H9 (cell line): ENCODE results near the gene ZNF212. TPM values are rescaled to one million over a fixed set of nuclear protein-coding genes. Genes with fewer than 3 reads are reported as not detected.
A peak's percentile ranks its signal among the peaks of the same experiment; 100 is the strongest.

ENCODE experiments used
- DNase-seq: peaks from one replicate; pipeline ENCODE4 v3.0.0-alpha.2; 2017
- H2AFZ ChIP-seq: one replicate; pipeline ENCODE4 v1.6.1; 2013; ENCODE audit warnings: mild to moderate bottlenecking, low read length, control low read depth, moderate library complexity
- H2AK5ac ChIP-seq: 2 replicates; pipeline ENCODE4 v1.6.1; 2013; ENCODE audit warnings: low read length, control low read depth, mixed read lengths; ENCODE audit not compliant: insufficient read length
- H2BK120ac ChIP-seq: one replicate; pipeline ENCODE4 v1.6.1; 2013; ENCODE audit warnings: low read depth, mild to moderate bottlenecking, low read length, control low read depth, inconsistent platforms; ENCODE audit not compliant: poor library complexity, severe bottlenecking
- H2BK12ac ChIP-seq: 2 replicates; pipeline ENCODE4 v1.6.1; 2013; ENCODE audit warnings: low read length, control low read depth, mixed read lengths, low read depth; ENCODE audit not compliant: insufficient read length
- H2BK15ac ChIP-seq: 2 replicates; pipeline ENCODE4 v1.6.1; 2013; ENCODE audit warnings: low read depth, low read length, control low read depth
- H2BK20ac ChIP-seq: one replicate; pipeline ENCODE4 v1.6.1; 2013; ENCODE audit warnings: low read depth, mild to moderate bottlenecking, low read length, control low read depth, inconsistent platforms; ENCODE audit not compliant: poor library complexity, severe bottlenecking
- H2BK5ac ChIP-seq: 2 replicates; pipeline ENCODE4 v1.6.1; 2013; ENCODE audit warnings: low read length, control low read depth, mixed read lengths; ENCODE audit not compliant: insufficient read length
- H3K14ac ChIP-seq: 2 replicates; pipeline ENCODE4 v1.6.1; 2013; ENCODE audit warnings: low read length, control low read depth; ENCODE audit not compliant: insufficient read depth
- H3K18ac ChIP-seq: 2 replicates; pipeline ENCODE4 v1.6.1; 2013; ENCODE audit warnings: low read depth, mild to moderate bottlenecking, mixed read lengths, low read length, control low read depth; ENCODE audit not compliant: insufficient read length
- H3K23ac ChIP-seq: 2 replicates; pipeline ENCODE4 v1.6.1; 2013; ENCODE audit warnings: low read length, control low read depth, mixed read lengths, low read depth; ENCODE audit not compliant: insufficient read length
- H3K23me2 ChIP-seq: 2 replicates; pipeline ENCODE4 v1.6.1; 2013; ENCODE audit warnings: low read depth, mild to moderate bottlenecking, mixed read lengths, low read length, control low read depth; ENCODE audit not compliant: insufficient read length, poor library complexity, severe bottlenecking
- H3K27ac ChIP-seq: 2 replicates; pipeline ENCODE4 v1.5.1; 2013; ENCODE audit warnings: low read length, control low read depth, mixed read lengths, low read depth; ENCODE audit not compliant: insufficient read length
- H3K27me3 ChIP-seq: 2 replicates; pipeline ENCODE4 v1.6.1; 2013; ENCODE audit warnings: low read length, control low read depth, inconsistent platforms; ENCODE audit not compliant: insufficient read depth
- H3K4ac ChIP-seq: 2 replicates; pipeline ENCODE4 v1.6.1; 2013; ENCODE audit warnings: low read depth, mild to moderate bottlenecking, control low read depth, inconsistent platforms, low read length, moderate library complexity
- H3K4me1 ChIP-seq: 2 replicates; pipeline ENCODE4 v1.6.1; 2013; ENCODE audit warnings: low read length, control low read depth, inconsistent platforms; ENCODE audit not compliant: insufficient read depth
- H3K4me2 ChIP-seq: 2 replicates; pipeline ENCODE4 v1.6.1; 2013; ENCODE audit warnings: low read length, control low read depth, mixed read lengths; ENCODE audit not compliant: insufficient read length, insufficient read depth
- H3K56ac ChIP-seq: 2 replicates; pipeline ENCODE4 v1.6.1; 2013; ENCODE audit warnings: low read depth, mild to moderate bottlenecking, mixed read lengths, low read length, control low read depth; ENCODE audit not compliant: insufficient read length
- H3K79me1 ChIP-seq: 2 replicates; pipeline ENCODE4 v1.6.1; 2013; ENCODE audit warnings: low read depth, mild to moderate bottlenecking, moderate library complexity, low read length, control low read depth, inconsistent platforms; ENCODE audit not compliant: insufficient read depth, poor library complexity, severe bottlenecking
- H3K79me2 ChIP-seq: 2 replicates; pipeline ENCODE4 v1.6.1; 2013; ENCODE audit warnings: low read length, control low read depth, inconsistent platforms; ENCODE audit not compliant: insufficient read depth
- H3K9ac ChIP-seq: 2 replicates; pipeline ENCODE4 v1.6.1; 2013; ENCODE audit warnings: low read length, control low read depth, mixed read lengths; ENCODE audit not compliant: insufficient read length; ENCODE audit errors: extremely low read depth
- H3K9me3 ChIP-seq: one replicate; pipeline ENCODE4 v1.6.1; 2013; ENCODE audit warnings: low read depth, low read length, inconsistent platforms; ENCODE audit not compliant: control insufficient read depth
- H3T11ph ChIP-seq: one replicate; pipeline ENCODE4 v1.6.1; 2013; ENCODE audit warnings: mild to moderate bottlenecking, low read length, control low read depth, inconsistent platforms
- H4K20me1 ChIP-seq: one replicate; pipeline ENCODE4 v1.6.1; 2013; ENCODE audit not compliant: control insufficient read depth, insufficient read length, insufficient read depth
- H4K5ac ChIP-seq: 2 replicates; pipeline ENCODE4 v1.6.1; 2013; ENCODE audit warnings: low read depth, mild to moderate bottlenecking, mixed read lengths, low read length, control low read depth; ENCODE audit not compliant: insufficient read length
- H4K8ac ChIP-seq: replicated peaks from 2 replicates; pipeline ENCODE4 v1.6.1; 2013; ENCODE audit warnings: low read length, control low read depth, mixed read lengths, low read depth; ENCODE audit not compliant: insufficient read length
- H4K91ac ChIP-seq: 2 replicates; pipeline ENCODE4 v1.6.1; 2013; ENCODE audit warnings: low read depth, mild to moderate bottlenecking, moderate library complexity, mixed read lengths, low read length, control low read depth; ENCODE audit not compliant: insufficient read length
- H3K27ac Mint-ChIP-seq, 3 experiments: 2 replicates in 2 of 3; 3 replicates in 1 of 3; pipeline ENCODE4 v1.8.0; 2020 to 2021; ENCODE audit warnings: mixed read lengths in 3 of 3, mild to moderate bottlenecking in 1 of 3, moderate library complexity in 1 of 3
- H3K27me3 Mint-ChIP-seq: 2 replicates; pipeline ENCODE4 v1.8.0; 2021; ENCODE audit warnings: low read depth, mild to moderate bottlenecking, moderate library complexity, mixed read lengths
- H3K36me3 Mint-ChIP-seq, 3 experiments: 2 replicates in 2 of 3; 3 replicates in 1 of 3; pipeline ENCODE4 v1.8.0; 2020 to 2021; ENCODE audit warnings: low read depth in 3 of 3, mixed read lengths in 3 of 3; ENCODE audit not compliant: insufficient read depth in 1 of 3
- H3K4me1 Mint-ChIP-seq, 2 experiments: 2 replicates each; pipeline ENCODE4 v1.8.0; 2020; ENCODE audit warnings: mixed read lengths in 2 of 2
- H3K4me3 Mint-ChIP-seq, 2 experiments: 2 replicates in 1 of 2; 3 replicates in 1 of 2; pipeline ENCODE4 v1.8.0; 2020 to 2021; ENCODE audit warnings: mild to moderate bottlenecking in 2 of 2, mixed read lengths in 2 of 2, moderate library complexity in 1 of 2
- H3K9me3 Mint-ChIP-seq, 2 experiments: 2 replicates in 1 of 2; 3 replicates in 1 of 2; pipeline ENCODE4 v1.8.0; 2020; ENCODE audit warnings: mild to moderate bottlenecking in 2 of 2, mixed read lengths in 2 of 2, moderate library complexity in 1 of 2
- WGBS: extraction: QIAGEN DNeasy Blood & Tissue Kit; methylation state at CpG from one replicate; pipeline ENCODE4 v1.1.7; 2013; ENCODE audit warnings: missing lambda C conversion rate, low lambda C conversion rate, mixed read lengths; ENCODE audit not compliant: insufficient read length; ENCODE audit errors: extremely low coverage; 5-methylcytosine and 5-hydroxymethylcytosine counted together
- total RNA-seq: library from RNA; stranded (reverse); gene quantifications from 2 replicates; pipeline ENCODE4 v1.2.1, GENCODE V29; 2021
- TF ChIP-seq, protein P1 (sequence below): fragments of 200-600 bp; sonication (generic); conservative IDR thresholded peaks from 3 replicates; pipeline ENCODE4 v1.8.0; 2021; ENCODE audit warnings: antibody characterized with exemption, mild to moderate bottlenecking

The ZNF212 gene
- total RNA-seq, 1 experiment from 2014 or later = 21.1 TPM

DNA sequence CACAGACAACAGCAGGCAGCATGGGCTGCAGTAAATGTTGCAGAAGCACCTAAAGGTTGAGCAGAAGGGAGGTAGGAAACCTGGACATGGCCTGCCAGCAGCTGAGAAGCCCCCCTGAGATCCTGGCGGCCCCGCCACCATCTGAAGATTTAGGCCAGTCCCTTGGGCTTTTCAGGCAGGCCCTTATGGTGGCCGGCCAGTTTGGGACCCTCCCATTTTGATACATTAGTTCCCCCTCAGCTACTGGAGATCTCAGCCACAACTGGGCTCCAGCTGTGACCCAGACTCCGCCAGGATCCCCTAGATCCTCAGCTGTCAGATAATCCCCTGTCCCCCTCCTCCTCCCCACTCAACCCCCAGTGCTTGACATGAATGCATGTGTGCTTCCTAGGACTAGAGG is 56.9 kb downstream of the ZNF212 start:
- H2BK20ac ChIP-seq = no peak overlapping the region
- H3K9ac ChIP-seq = no peak overlapping the region
- Mint-ChIP-seq H3K27ac (peak overlapping the region in 1 of 3 experiments; percentile 52; a peak in 1 of 7 replicates), H3K36me3 (peaks cover 2 to 13% (median 5%) of the 10 kb centered on the region in 3 experiments), H3K4me3 (no peak overlapping the region), H3K27me3 (peaks cover 5% of the 10 kb centered on the region), H3K9me3 (peaks cover 6 to 8% of the 10 kb centered on the region in 2 experiments; a peak in 3 of 5 replicates), H3K4me1 (peaks cover 7 to 10% of the 10 kb centered on the region in 2 experiments)
- no peak overlapping the region for H2BK12ac ChIP-seq
- H3K23ac ChIP-seq = no peak overlapping the region
- no peak overlapping the region for H2AK5ac ChIP-seq
- H3K4me1 ChIP-seq = peaks cover 1% of the 10 kb centered on the region; the same call in 1 of the 2 replicates
- peaks cover 11% of the 10 kb centered on the region for H3K9me3 ChIP-seq
- no peak overlapping the region for H3K27ac ChIP-seq
- H2BK5ac ChIP-seq = no peak overlapping the region
- no peak overlapping the region for H3K56ac ChIP-seq
- no peak for DNase-seq
- no peaks in the 10 kb centered on the region for H3K27me3 ChIP-seq
- TF ChIP-seq, protein P1, sequence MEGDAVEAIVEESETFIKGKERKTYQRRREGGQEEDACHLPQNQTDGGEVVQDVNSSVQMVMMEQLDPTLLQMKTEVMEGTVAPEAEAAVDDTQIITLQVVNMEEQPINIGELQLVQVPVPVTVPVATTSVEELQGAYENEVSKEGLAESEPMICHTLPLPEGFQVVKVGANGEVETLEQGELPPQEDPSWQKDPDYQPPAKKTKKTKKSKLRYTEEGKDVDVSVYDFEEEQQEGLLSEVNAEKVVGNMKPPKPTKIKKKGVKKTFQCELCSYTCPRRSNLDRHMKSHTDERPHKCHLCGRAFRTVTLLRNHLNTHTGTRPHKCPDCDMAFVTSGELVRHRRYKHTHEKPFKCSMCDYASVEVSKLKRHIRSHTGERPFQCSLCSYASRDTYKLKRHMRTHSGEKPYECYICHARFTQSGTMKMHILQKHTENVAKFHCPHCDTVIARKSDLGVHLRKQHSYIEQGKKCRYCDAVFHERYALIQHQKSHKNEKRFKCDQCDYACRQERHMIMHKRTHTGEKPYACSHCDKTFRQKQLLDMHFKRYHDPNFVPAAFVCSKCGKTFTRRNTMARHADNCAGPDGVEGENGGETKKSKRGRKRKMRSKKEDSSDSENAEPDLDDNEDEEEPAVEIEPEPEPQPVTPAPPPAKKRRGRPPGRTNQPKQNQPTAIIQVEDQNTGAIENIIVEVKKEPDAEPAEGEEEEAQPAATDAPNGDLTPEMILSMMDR = no peak
- H2BK15ac ChIP-seq = no peak overlapping the region
- no peak overlapping the region for H3K18ac ChIP-seq
- no peak overlapping the region for H3T11ph ChIP-seq
- H3K23me2 ChIP-seq = no peaks in the 10 kb centered on the region
- H2BK120ac ChIP-seq = no peak overlapping the region
- no peaks in the 10 kb centered on the region for H3K79me2 ChIP-seq
- H3K4ac ChIP-seq = no peak overlapping the region
- H3K14ac ChIP-seq = no peak overlapping the region
- no peaks in the 10 kb centered on the region for H4K20me1 ChIP-seq
- no peak overlapping the region for H2AFZ ChIP-seq
- H4K91ac ChIP-seq = no peak overlapping the region
- H4K5ac ChIP-seq = no peak overlapping the region
- WGBS = no CpG with 5 or more reads among the region's 4 CpGs
- H4K8ac ChIP-seq = no peak overlapping the region
- no peaks in the 10 kb centered on the region for H3K79me1 ChIP-seq
- no peak overlapping the region for H3K4me2 ChIP-seq
